WI38 (cell line): ENCODE results near the gene PRODH.
"Not testable (repeated sequence)": the region's sequence is repeated elsewhere in the genome, so short reads cannot be mapped to it uniquely, and the experiment has no call there.

Experiments
- H3K4me3 ChIP-seq: 2 replicates; pipeline ENCODE4 v1.5.1; 2011; ENCODE audit warnings: low read depth, mild to moderate bottlenecking, control low read depth, low read length
- CTCF ChIP-seq: IDR thresholded peaks from 2 replicates; pipeline ENCODE4 v1.5.1; 2012; ENCODE audit warnings: low read depth, mild to moderate bottlenecking, control low read depth, low read length

Gene PRODH

GRCh38 chr22:18978506-18978905 lies 42.4 kb upstream of the PRODH start:
- H3K4me3 ChIP-seq: no peak overlapping the region
- TF ChIP-seq CTCF: no peak

- TF ChIP-seq CTCF: no peak
- no peak overlapping the region for H3K4me3 ChIP-seq
Measured at GRCh38 chr22:18977824-18978425, 41.8 kb upstream of the PRODH start.

- TF ChIP-seq CTCF: no peak
- H3K4me3 ChIP-seq: no peak overlapping the region
Measured at GRCh38 chr22:18976197-18976751, 40.2 kb upstream of the PRODH start.

GRCh38 chr22:18975434-18976196 lies 39.5 kb upstream of the PRODH start:
- no peak for TF ChIP-seq CTCF
- H3K4me3 ChIP-seq: no peak overlapping the region

- no peak for TF ChIP-seq CTCF
- H3K4me3 ChIP-seq: no peak overlapping the region
Measured at GRCh38 chr22:18974477-18975180, 38.5 kb upstream of the PRODH start.

GRCh38 chr22:18973264-18974031 lies 37.4 kb upstream of the PRODH start:
- no peak overlapping the region for H3K4me3 ChIP-seq
- no peak for TF ChIP-seq CTCF

GRCh38 chr22:18972591-18972990 lies 36.5 kb upstream of the PRODH start:
- not testable (repeated sequence) for H3K4me3 ChIP-seq

- not testable (repeated sequence) for H3K4me3 ChIP-seq
Measured at GRCh38 chr22:18972029-18972428, 35.9 kb upstream of the PRODH start.
